Ovary (tissue), 9 donors: ENCODE data around the gene KNL1. TPM values are rescaled to one million over a fixed set of nuclear protein-coding genes. Genes with fewer than 3 reads are reported as not detected.

Experiments used
- DNase-seq, 5 donors: peaks; one replicate each; pipeline ENCODE4 v3.0.0-alpha.2; 2019 to 2020
- H3K27ac ChIP-seq, 2 donors: fragments of 200-600 bp; one replicate each; pipeline versions ENCODE4 v1.5.1 to v1.8.0; 2019 to 2022
- H3K27me3 ChIP-seq: fragments of 200-600 bp; one replicate; pipeline ENCODE4 v1.8.0; 2022
- H3K36me3 ChIP-seq: fragments of 200-600 bp; sonication (generic); one replicate; pipeline ENCODE4 v1.5.1; 2019
- H3K4me1 ChIP-seq: one replicate; pipeline ENCODE4 v1.8.1; 2013; ENCODE audit warnings: mild to moderate bottlenecking, moderate library complexity; ENCODE audit not compliant: insufficient read depth
- H3K4me3 ChIP-seq: fragments of 200-600 bp; sonication (generic); one replicate; pipeline ENCODE4 v1.5.1; 2017
- H3K9me3 ChIP-seq, 2 donors: fragments of 200-600 bp in 1 of 2; sonication (generic) in 1 of 2; one replicate each; pipeline versions ENCODE4 v1.5.1 to v1.8.1; 2013 to 2019; ENCODE audit warnings: mild to moderate bottlenecking in 1 of 2, moderate library complexity in 1 of 2
- EP300 ChIP-seq: sonication (generic); formaldehyde crosslinking; IDR thresholded peaks from one replicate; pipeline ENCODE4 v1.6.1; 2017; ENCODE audit warnings: antibody characterized with exemption
- POLR2A ChIP-seq: fragments of 450-650 bp; IDR thresholded peaks from one replicate; pipeline ENCODE4 v1.6.1; 2017; ENCODE audit warnings: antibody characterized with exemption, mild to moderate bottlenecking, moderate library complexity
- WGBS, 3 donors: extraction: QIAGEN DNeasy Blood & Tissue Kit in 1 of 3; methylation state at CpG; one replicate each; pipeline versions ENCODE4 v1.1.5 to v1.1.7; 2013 to 2017; 5-methylcytosine and 5-hydroxymethylcytosine counted together
- intact Hi-C, 4 donors: fragments of 100-400 bp; cut with DNase I; formaldehyde crosslinking; loops; one replicate each; pipeline versions ENCODE4 v1.11.0 to v1.15.1; 2022 to 2023
- polyA plus RNA-seq, 2 donors: library from polyadenylated mRNA; stranded (reverse); fragments of 200-250 nt in 1 of 2; fragments of 350-450 nt in 1 of 2; fragmentation: Illumina TruSeq in 1 of 2; extraction: RNeasy Lipid Tissue Mini Kit (QIAGEN cat#74804) in 1 of 2; gene quantifications; one replicate each; pipeline ENCODE4 v1.2.3, GENCODE V29; 2013 to 2014
- small RNA-seq: library from RNA; depleted of rRNA; stranded (forward); fragments of <200 nt; gene quantifications from one replicate; pipeline ENCODE3, GENCODE V24; 2016
- total RNA-seq, 7 donors: library from RNA; depleted of rRNA in 2 of 7; stranded (reverse); fragments of >200 nt in 2 of 7; fragmentation: NEBNext Ultra II Directional in 3 of 7; extraction: Animal tissue kit (Norgen Biotek cat#: 25700) in 3 of 7; gene quantifications; one replicate each; pipeline versions ENCODE4 v1.1.0 to v1.2.4, GENCODE V29; 2016 to 2023
- TF ChIP-seq, protein P1 (sequence below), 3 donors: fragments of 450-650 bp in 2 of 3; fragments of 200-600 bp in 1 of 3; IDR thresholded peaks; one replicate each; pipeline versions ENCODE4 v1.5.1 to v1.8.0; 2016 to 2022; ENCODE audit warnings: antibody characterized with exemption in 3 of 3, mild to moderate bottlenecking in 1 of 3
- donor health status: DM: no; HTN: no; CAD: no; lungs with moderate emphysema.
- donor health status: DM: no; HTN: no; CAD: no.
- donor health status: Bipolar disorder and iron deficiency.
- donor health status: DM: yes; HTN: yes; CAD: no.
- donor health status: DM: no; HTN: no; CAD: no.
- donor health status: DM: yes; HTN: yes; CAD: no.

KNL1 gene
- total and polyA plus RNA-seq, 9 donors = 0.13 to 1.4 (median 0.48) TPM

DNA sequence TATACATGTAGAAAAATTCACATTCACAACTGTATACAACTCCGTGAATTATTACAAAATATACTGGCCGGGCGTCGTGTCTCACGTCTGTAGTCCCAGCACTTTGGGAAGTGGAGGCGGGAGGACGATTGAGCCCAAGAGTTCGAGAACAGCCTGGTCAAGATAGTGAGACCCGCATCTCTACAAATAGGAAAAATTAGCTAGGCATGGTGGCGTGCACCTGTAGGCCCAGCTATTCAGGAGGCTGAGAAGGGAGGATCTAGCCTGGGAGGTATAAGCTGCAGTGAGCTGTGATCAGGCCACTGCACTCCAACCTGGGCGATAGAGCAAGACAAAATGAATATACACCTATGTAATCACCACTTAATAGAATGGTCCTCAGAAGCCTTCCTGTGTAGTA, 102.2 kb downstream of the KNL1 start:
- intact Hi-C loops = loop anchor here in 1 of 4 donors (10.0 kb wide), 1 partner anchor 199 kb away; the partner anchor contains the start of gene VPS18
- H3K9me3 ChIP-seq = no peaks in the 10 kb centered on the region
- WGBS, 3 donors = 71 to 80% (median 76%) methylated on average over 11 of the region's 11 CpGs

DNA sequence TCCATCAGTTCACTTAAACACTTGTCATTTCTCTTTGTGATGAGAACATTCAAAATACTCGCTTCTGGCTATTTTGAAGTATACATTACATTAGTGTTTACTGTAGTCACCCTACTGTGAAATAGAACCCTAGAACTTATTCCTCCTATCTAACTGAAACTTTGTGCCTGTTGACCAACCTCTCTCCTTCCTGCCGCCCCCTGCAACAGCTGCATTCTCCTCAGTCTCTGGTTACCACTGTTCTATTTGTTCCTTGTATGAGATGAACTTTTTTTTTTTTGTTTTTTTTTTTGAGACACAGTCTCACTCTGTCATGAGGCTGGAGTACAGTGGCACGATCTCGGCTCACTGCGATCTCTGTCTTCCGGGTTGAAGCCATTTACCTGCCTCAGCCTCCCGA, 103.9 kb downstream of the KNL1 start:
- WGBS, 3 donors = 95 to 98% (median 95%) methylated on average over 7 of the region's 7 CpGs
- Histone ChIP-seq H3K4me3 (no peak overlapping the region), H3K9me3 (no peaks in the 10 kb centered on the region), H3K36me3 (no peaks in the 10 kb centered on the region), H3K27me3 (no peaks in the 10 kb centered on the region), H3K27ac (no peak overlapping the region), H3K4me1 (peaks cover 8% of the 10 kb centered on the region)
- intact Hi-C loops = loop anchor here in 1 of 4 donors (10.0 kb wide), 1 partner anchor 197 kb away; the partner anchor contains the start of gene VPS18
- DNase-seq = no peak
- TF ChIP-seq, protein P1, sequence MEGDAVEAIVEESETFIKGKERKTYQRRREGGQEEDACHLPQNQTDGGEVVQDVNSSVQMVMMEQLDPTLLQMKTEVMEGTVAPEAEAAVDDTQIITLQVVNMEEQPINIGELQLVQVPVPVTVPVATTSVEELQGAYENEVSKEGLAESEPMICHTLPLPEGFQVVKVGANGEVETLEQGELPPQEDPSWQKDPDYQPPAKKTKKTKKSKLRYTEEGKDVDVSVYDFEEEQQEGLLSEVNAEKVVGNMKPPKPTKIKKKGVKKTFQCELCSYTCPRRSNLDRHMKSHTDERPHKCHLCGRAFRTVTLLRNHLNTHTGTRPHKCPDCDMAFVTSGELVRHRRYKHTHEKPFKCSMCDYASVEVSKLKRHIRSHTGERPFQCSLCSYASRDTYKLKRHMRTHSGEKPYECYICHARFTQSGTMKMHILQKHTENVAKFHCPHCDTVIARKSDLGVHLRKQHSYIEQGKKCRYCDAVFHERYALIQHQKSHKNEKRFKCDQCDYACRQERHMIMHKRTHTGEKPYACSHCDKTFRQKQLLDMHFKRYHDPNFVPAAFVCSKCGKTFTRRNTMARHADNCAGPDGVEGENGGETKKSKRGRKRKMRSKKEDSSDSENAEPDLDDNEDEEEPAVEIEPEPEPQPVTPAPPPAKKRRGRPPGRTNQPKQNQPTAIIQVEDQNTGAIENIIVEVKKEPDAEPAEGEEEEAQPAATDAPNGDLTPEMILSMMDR (IDR thresholded peaks at IDR 0.05) = no peak
- TF ChIP-seq POLR2A = no peak
- no peak for TF ChIP-seq EP300

More for the DNA sequence above, 102.2 kb downstream of the KNL1 start:
- H3K36me3 ChIP-seq = no peaks in the 10 kb centered on the region
- no peak overlapping the region for H3K27ac ChIP-seq
- DNase-seq = no peak
- H3K4me3 ChIP-seq = no peak overlapping the region
- peaks cover 8% of the 10 kb centered on the region for H3K4me1 ChIP-seq
- H3K27me3 ChIP-seq = no peaks in the 10 kb centered on the region
- TF ChIP-seq, protein P1 (IDR thresholded peaks at IDR 0.05) = no peak
- TF ChIP-seq POLR2A (no peak), EP300 (no peak)

DNA sequence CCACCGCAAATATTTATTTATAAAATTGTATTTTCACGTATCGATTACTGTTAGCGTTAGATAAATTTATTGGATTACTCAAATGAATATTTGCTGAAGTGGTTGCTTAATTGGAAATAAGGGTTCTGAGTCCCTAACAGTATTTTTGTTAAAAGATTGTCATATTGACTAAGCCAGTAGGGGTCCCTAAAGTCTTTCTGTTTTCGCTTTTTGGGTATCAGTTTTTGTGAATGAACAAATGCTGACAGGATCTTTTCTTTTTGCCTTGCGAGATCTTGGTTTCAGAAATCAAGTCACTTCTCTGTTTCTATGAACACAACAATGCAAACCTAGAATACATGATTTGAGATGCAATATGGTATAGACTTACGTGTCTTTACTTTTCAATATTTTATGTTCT, 108.0 kb downstream of the KNL1 start:
- Histone ChIP-seq H3K36me3 (no peaks in the 10 kb centered on the region), H3K27me3 (no peaks in the 10 kb centered on the region), H3K4me3 (no peak overlapping the region), H3K9me3 (no peaks in the 10 kb centered on the region), H3K27ac (no peak overlapping the region), H3K4me1 (no peaks in the 10 kb centered on the region)
- no peak for TF ChIP-seq POLR2A
- no peak for TF ChIP-seq EP300
- TF ChIP-seq, protein P1 (IDR thresholded peaks at IDR 0.05) = no peak
- 90 to 93% (median 92%) methylated on average over 7 of the region's 7 CpGs for WGBS, 3 donors
- no peak for DNase-seq
- intact Hi-C loops = no loop called here

DNA sequence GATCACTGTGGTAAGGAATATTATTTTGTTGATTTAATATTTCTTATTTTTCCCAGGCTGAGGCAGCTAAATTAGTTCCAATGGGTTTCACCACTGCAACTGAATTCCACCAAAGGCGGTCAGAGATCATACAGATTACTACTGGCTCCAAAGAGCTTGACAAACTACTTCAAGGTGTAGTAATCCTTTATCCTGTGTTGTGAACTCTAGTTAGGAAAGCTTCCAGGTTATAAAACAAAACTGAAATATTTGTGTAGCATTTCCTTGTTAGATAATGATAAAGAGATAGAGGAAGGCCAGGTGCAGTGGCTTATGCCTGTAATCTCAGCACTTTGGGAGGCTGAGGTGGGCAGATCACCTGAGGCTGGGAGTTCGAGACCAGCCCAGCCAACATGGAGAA, 112.1 kb downstream of the KNL1 start:
- intact Hi-C loops = no loop called here
- DNase-seq = no peak
- TF ChIP-seq POLR2A (no peak), EP300 (no peak)
- TF ChIP-seq, protein P1 (IDR thresholded peaks at IDR 0.05) = no peak
- H3K9me3 ChIP-seq = no peaks in the 10 kb centered on the region
- H3K4me1 ChIP-seq = no peaks in the 10 kb centered on the region
- H3K4me3 ChIP-seq = no peak overlapping the region
- H3K27ac ChIP-seq = no peak overlapping the region
- no peaks in the 10 kb centered on the region for H3K36me3 ChIP-seq
- WGBS, 3 donors = 95 to 100% (median 96%) methylated on average over 2 of the region's 2 CpGs
- no peaks in the 10 kb centered on the region for H3K27me3 ChIP-seq

Small RNA genes lying within 50 kb of the gene (small RNA-seq; reads per million reads assigned to genes)
- not detected for gene RF00017
- gene RN7SL376P = not detected

Other genes with a start within 250 kb of the KNL1 start
- gene PHGR1, start 243.2 kb upstream of the KNL1 start, total RNA-seq = 1 to 10 TPM in 1 of 7 donors, not detected in 6; 4.5 TPM
- gene PHGR1, start 243.2 kb upstream of the KNL1 start, polyA plus RNA-seq = under 1 TPM in 1 of 2 donors, not detected in 1; 0.96 TPM
- gene DISP2, start 236.0 kb upstream of the KNL1 start, total RNA-seq = 10 to 100 TPM in 1 of 7 donors, 1 to 10 TPM in 3, under 1 TPM in 1, not detected in 2; 0.48 to 12.9 (median 1.5) TPM
- gene DISP2, start 236.0 kb upstream of the KNL1 start, polyA plus RNA-seq = 1 to 10 TPM; 2.3 to 8.2 TPM
- 1 to 10 TPM; 6.0 to 7.9 (median 6.6) TPM for gene KNSTRN, start 211.5 kb upstream of the KNL1 start, total RNA-seq
- 10 to 100 TPM in 1 of 2 donors, 1 to 10 TPM in 1; 5.8 to 10.7 TPM for gene KNSTRN, start 211.5 kb upstream of the KNL1 start, polyA plus RNA-seq
- gene IVD, start 188.5 kb upstream of the KNL1 start, total RNA-seq = 100 to 1,000 TPM in 1 of 7 donors, 10 to 100 TPM in 6; 51.5 to 105 (median 91.7) TPM
- gene IVD, start 188.5 kb upstream of the KNL1 start, polyA plus RNA-seq = 10 to 100 TPM; 53.2 to 98.4 TPM
- gene BAHD1, start 153.3 kb upstream of the KNL1 start, total RNA-seq = 10 to 100 TPM; 16.0 to 67.3 (median 45.7) TPM
- 10 to 100 TPM; 14.8 to 21.2 TPM for gene BAHD1, start 153.3 kb upstream of the KNL1 start, polyA plus RNA-seq
- 10 to 100 TPM in 6 of 7 donors, 1 to 10 TPM in 1; 8.2 to 28.3 (median 23.8) TPM for gene CHST14, start 123.3 kb upstream of the KNL1 start, total RNA-seq
- 10 to 100 TPM; 19.9 to 25.8 TPM for gene CHST14, start 123.3 kb upstream of the KNL1 start, polyA plus RNA-seq
- gene CCDC32, start 29.2 kb upstream of the KNL1 start, total RNA-seq = 10 to 100 TPM; 21.0 to 57.6 (median 31.0) TPM
- 10 to 100 TPM; 26.9 to 32.0 TPM for gene CCDC32, start 29.2 kb upstream of the KNL1 start, polyA plus RNA-seq
- 10 to 100 TPM in 4 of 7 donors, 1 to 10 TPM in 3; 2.9 to 13.0 (median 11.1) TPM for gene RPUSD2, start 24.9 kb upstream of the KNL1 start, total RNA-seq
- 1 to 10 TPM; 5.4 to 9.7 TPM for gene RPUSD2, start 24.9 kb upstream of the KNL1 start, polyA plus RNA-seq
- gene RAD51, start 100.9 kb downstream of the KNL1 start, total RNA-seq = 1 to 10 TPM in 1 of 7 donors, under 1 TPM in 3, not detected in 3; 0.41 to 2.5 (median 0.52) TPM
- 1 to 10 TPM in 1 of 2 donors, under 1 TPM in 1; 0.85 to 1.8 TPM for gene RAD51, start 100.9 kb downstream of the KNL1 start, polyA plus RNA-seq
- gene RMDN3, start 161.0 kb downstream of the KNL1 start, total RNA-seq = 10 to 100 TPM; 19.2 to 35.6 (median 25.4) TPM
- gene RMDN3, start 161.0 kb downstream of the KNL1 start, polyA plus RNA-seq = 10 to 100 TPM; 21.6 to 23.5 TPM
- 10 to 100 TPM; 16.1 to 40.1 (median 20.8) TPM for gene GCHFR, start 169.8 kb downstream of the KNL1 start, total RNA-seq
- gene GCHFR, start 169.8 kb downstream of the KNL1 start, polyA plus RNA-seq = 10 to 100 TPM in 1 of 2 donors, 1 to 10 TPM in 1; 2.8 to 26.1 TPM
- gene C15orf62, start 175.7 kb downstream of the KNL1 start, total RNA-seq = 1 to 10 TPM in 1 of 7 donors, under 1 TPM in 6; 0.41 to 1.2 (median 0.69) TPM
- gene C15orf62, start 175.7 kb downstream of the KNL1 start, polyA plus RNA-seq = under 1 TPM; 0.33 to 0.52 TPM
- gene ZFYVE19, start 212.8 kb downstream of the KNL1 start, total RNA-seq = 10 to 100 TPM; 15.9 to 31.0 (median 17.4) TPM
- gene ZFYVE19, start 212.8 kb downstream of the KNL1 start, polyA plus RNA-seq = 10 to 100 TPM; 14.7 to 19.1 TPM
- gene DNAJC17, start 213.2 kb downstream of the KNL1 start, total RNA-seq = 10 to 100 TPM; 10.5 to 39.1 (median 31.7) TPM
- gene DNAJC17, start 213.2 kb downstream of the KNL1 start, polyA plus RNA-seq = 10 to 100 TPM; 26.9 to 57.9 TPM
- under 1 TPM in 1 of 7 donors, not detected in 6; 0.95 TPM for gene PPP1R14D, start 234.5 kb downstream of the KNL1 start, total RNA-seq
- not detected for gene PPP1R14D, start 234.5 kb downstream of the KNL1 start, polyA plus RNA-seq
- 100 to 1,000 TPM in 1 of 7 donors, 10 to 100 TPM in 2, 1 to 10 TPM in 3, under 1 TPM in 1; 0.76 to 131 (median 7.4) TPM for gene SPINT1, start 249.8 kb downstream of the KNL1 start, total RNA-seq
- 1 to 10 TPM; 1.6 to 2.0 TPM for gene SPINT1, start 249.8 kb downstream of the KNL1 start, polyA plus RNA-seq